Fibroblast of lung (primary cell): Measurements from ENCODE around the gene LAMA4. TPM values are rescaled to one million over a fixed set of nuclear protein-coding genes. Genes with fewer than 3 reads are reported as not detected.

Experiments
- DNase-seq, 2 donors: peaks; one replicate each; pipeline versions ENCODE4 v3.0.0 to v3.0.0-alpha.2; 2010; ENCODE audit warnings: low read depth in 2 of 2
- H2AFZ ChIP-seq: 2 replicates; pipeline ENCODE4 v1.5.1; 2012; ENCODE audit warnings: low read length, control low read depth, inconsistent platforms
- H3K27ac ChIP-seq: 2 replicates; pipeline ENCODE4 v1.5.1; 2011; ENCODE audit warnings: low read length, control low read depth; ENCODE audit not compliant: insufficient read depth
- H3K27me3 ChIP-seq: 2 replicates; pipeline ENCODE4 v1.5.1; 2011; ENCODE audit warnings: mild to moderate bottlenecking, low read length; ENCODE audit not compliant: control insufficient read depth, insufficient read depth
- H3K36me3 ChIP-seq: 2 replicates; pipeline ENCODE4 v1.5.1; 2011; ENCODE audit warnings: low read length; ENCODE audit not compliant: control insufficient read depth, insufficient read depth
- H3K4me1 ChIP-seq: 2 replicates; pipeline ENCODE4 v1.5.1; 2011; ENCODE audit warnings: low read length; ENCODE audit not compliant: control insufficient read depth, insufficient read depth; ENCODE audit errors: extremely low read depth
- H3K4me2 ChIP-seq: 2 replicates; pipeline ENCODE4 v1.5.1; 2011; ENCODE audit warnings: low read length, control low read depth; ENCODE audit not compliant: insufficient read depth; ENCODE audit errors: extremely low read depth
- H3K4me3 ChIP-seq, 4 experiments: fragments of 200-600 bp in 1 of 4; sonication (generic) in 1 of 4; replicated peaks in 1 of 4; 2 replicates each; pipeline ENCODE4 v1.5.1; 2011 to 2016; ENCODE audit warnings: low read length in 4 of 4, low read depth in 3 of 4, mild to moderate bottlenecking in 3 of 4, control low read depth in 2 of 4, inconsistent platforms in 1 of 4, mixed read lengths in 1 of 4; ENCODE audit not compliant: insufficient read depth in 1 of 4; ENCODE audit errors: control extremely low read depth in 1 of 4
- H3K79me2 ChIP-seq: 2 replicates; pipeline ENCODE4 v1.5.1; 2012; ENCODE audit warnings: mild to moderate bottlenecking, low read length, inconsistent platforms; ENCODE audit not compliant: control insufficient read depth, insufficient read depth
- H3K9ac ChIP-seq: 2 replicates; pipeline ENCODE4 v1.5.1; 2011; ENCODE audit warnings: mild to moderate bottlenecking, low read length, control low read depth; ENCODE audit not compliant: insufficient read depth
- H3K9me3 ChIP-seq: 2 replicates; pipeline ENCODE4 v1.5.1; 2012; ENCODE audit warnings: low read depth, low read length; ENCODE audit not compliant: control insufficient read depth, insufficient read depth
- H4K20me1 ChIP-seq: 2 replicates; pipeline ENCODE4 v1.5.1; 2011; ENCODE audit warnings: low read length; ENCODE audit not compliant: control insufficient read depth, insufficient read depth; ENCODE audit errors: extremely low read depth
- EZH2 ChIP-seq: IDR thresholded peaks from 2 replicates; pipeline ENCODE4 v1.5.1; 2012; ENCODE audit warnings: low read length, control low read depth, mild to moderate bottlenecking; ENCODE audit errors: missing control alignments
- polyA plus RNA-seq, 2 donors: library from polyadenylated mRNA; depleted of rRNA in 1 of 2; stranded (reverse) in 1 of 2; unstranded in 1 of 2; fragments of >200 nt; gene quantifications; 2 replicates each; pipeline ENCODE4 v1.2.1, GENCODE V29; 2011 to 2012; ENCODE audit warnings: missing spikeins in 1 of 2
- total RNA-seq: library from RNA; depleted of rRNA; stranded (reverse); fragments of >200 nt; gene quantifications from 2 replicates; pipeline ENCODE4 v1.2.1, GENCODE V29; 2014
- TF ChIP-seq, protein P1 (sequence below), 2 donors: IDR thresholded peaks in 1 of 2; conservative IDR thresholded peaks in 1 of 2; 1 replicate in 1 of 2; 2 replicates in 1 of 2; pipeline ENCODE4 v1.5.1; 2011 to 2012; ENCODE audit warnings: low read length in 2 of 2, control low read depth in 1 of 2, inconsistent platforms in 1 of 2, low read depth in 1 of 2, mild to moderate bottlenecking in 1 of 2

LAMA4 gene
- total and polyA plus RNA-seq, 2 donors (not counting 1 experiment from before 2014, with no cell fraction given), result 636 to 662 TPM

DNA sequence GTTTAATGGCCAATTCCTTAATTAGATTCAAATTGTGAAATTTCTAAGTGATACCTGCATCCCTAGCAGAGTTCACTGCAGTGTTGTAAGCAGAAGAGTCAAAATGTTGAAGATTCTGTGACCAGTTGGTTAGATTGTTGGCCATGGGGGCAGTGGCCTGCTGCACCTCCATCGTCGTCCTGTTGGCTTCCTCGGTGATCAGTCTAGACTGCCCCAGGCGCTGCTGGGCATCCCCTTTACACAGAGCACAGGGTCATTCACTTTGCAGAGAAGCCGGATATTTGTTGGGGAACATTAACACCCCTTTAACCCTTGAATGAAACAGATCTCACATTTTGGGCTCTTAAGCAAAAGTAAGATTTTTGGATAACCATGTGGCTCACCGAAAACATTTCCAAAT lies 106.3 kb downstream of the LAMA4 start:
- no peak overlapping the region for H3K9ac ChIP-seq
- TF ChIP-seq EZH2, result no peak
- TF ChIP-seq, protein P1, sequence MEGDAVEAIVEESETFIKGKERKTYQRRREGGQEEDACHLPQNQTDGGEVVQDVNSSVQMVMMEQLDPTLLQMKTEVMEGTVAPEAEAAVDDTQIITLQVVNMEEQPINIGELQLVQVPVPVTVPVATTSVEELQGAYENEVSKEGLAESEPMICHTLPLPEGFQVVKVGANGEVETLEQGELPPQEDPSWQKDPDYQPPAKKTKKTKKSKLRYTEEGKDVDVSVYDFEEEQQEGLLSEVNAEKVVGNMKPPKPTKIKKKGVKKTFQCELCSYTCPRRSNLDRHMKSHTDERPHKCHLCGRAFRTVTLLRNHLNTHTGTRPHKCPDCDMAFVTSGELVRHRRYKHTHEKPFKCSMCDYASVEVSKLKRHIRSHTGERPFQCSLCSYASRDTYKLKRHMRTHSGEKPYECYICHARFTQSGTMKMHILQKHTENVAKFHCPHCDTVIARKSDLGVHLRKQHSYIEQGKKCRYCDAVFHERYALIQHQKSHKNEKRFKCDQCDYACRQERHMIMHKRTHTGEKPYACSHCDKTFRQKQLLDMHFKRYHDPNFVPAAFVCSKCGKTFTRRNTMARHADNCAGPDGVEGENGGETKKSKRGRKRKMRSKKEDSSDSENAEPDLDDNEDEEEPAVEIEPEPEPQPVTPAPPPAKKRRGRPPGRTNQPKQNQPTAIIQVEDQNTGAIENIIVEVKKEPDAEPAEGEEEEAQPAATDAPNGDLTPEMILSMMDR (conservative IDR thresholded peaks at IDR 0.05 in 1 of 2, IDR thresholded peaks at IDR 0.05 in 1 of 2; ENCODE audit: low read depth in 1 of 2, low read length in 2 of 2), result no peak
- no peak for DNase-seq
- H3K4me3 ChIP-seq, result no peak overlapping the region
- H2AFZ ChIP-seq, result no peak overlapping the region
- no peaks in the 10 kb centered on the region for H3K27me3 ChIP-seq
- peaks cover 11% of the 10 kb centered on the region for H3K36me3 ChIP-seq
- no peaks in the 10 kb centered on the region for H3K9me3 ChIP-seq
- H4K20me1 ChIP-seq, result no peaks in the 10 kb centered on the region
- peaks cover 6% of the 10 kb centered on the region for H3K4me1 ChIP-seq
- no peaks in the 10 kb centered on the region for H3K79me2 ChIP-seq
- H3K4me2 ChIP-seq, result no peak overlapping the region
- no peak overlapping the region for H3K27ac ChIP-seq

DNA sequence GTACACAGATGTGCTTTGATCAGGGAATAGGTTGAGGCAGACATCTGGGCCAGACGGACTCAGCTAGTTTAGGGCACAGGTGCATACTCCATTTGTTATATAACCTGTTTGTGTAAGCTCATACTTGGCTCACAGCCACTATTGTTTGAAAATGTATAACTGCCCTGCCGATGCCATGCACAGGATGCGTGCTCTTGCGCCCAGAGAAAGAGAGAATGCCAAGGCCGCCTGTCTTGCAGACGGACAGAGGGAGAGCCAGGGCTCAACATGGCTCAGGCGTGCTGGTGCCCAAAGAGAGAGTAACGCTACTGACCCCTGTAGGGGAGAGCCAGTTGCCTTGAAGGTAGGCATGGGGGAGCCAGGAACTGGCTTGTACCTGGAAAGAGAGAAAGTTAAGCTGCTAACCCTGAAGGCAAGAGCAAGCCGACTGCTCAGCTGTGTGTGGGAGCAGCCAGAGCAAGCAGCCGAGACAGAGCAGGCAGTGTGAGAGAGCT lies 109.2 kb downstream of the LAMA4 start:
- Histone ChIP-seq H3K27ac (no peak overlapping the region), H3K4me2 (no peak overlapping the region), H4K20me1 (no peaks in the 10 kb centered on the region), H3K9ac (no peak overlapping the region), H3K27me3 (no peaks in the 10 kb centered on the region), H3K4me3 (no peak overlapping the region), H3K9me3 (no peaks in the 10 kb centered on the region), H3K4me1 (no peaks in the 10 kb centered on the region), H3K79me2 (no peaks in the 10 kb centered on the region), H2AFZ (no peak overlapping the region), H3K36me3 (peaks cover 17% of the 10 kb centered on the region)
- TF ChIP-seq, protein P1 (conservative IDR thresholded peaks at IDR 0.05 in 1 of 2, IDR thresholded peaks at IDR 0.05 in 1 of 2; ENCODE audit: low read depth in 1 of 2, low read length in 2 of 2), result no peak
- TF ChIP-seq EZH2, result no peak
- no peak for DNase-seq

DNA sequence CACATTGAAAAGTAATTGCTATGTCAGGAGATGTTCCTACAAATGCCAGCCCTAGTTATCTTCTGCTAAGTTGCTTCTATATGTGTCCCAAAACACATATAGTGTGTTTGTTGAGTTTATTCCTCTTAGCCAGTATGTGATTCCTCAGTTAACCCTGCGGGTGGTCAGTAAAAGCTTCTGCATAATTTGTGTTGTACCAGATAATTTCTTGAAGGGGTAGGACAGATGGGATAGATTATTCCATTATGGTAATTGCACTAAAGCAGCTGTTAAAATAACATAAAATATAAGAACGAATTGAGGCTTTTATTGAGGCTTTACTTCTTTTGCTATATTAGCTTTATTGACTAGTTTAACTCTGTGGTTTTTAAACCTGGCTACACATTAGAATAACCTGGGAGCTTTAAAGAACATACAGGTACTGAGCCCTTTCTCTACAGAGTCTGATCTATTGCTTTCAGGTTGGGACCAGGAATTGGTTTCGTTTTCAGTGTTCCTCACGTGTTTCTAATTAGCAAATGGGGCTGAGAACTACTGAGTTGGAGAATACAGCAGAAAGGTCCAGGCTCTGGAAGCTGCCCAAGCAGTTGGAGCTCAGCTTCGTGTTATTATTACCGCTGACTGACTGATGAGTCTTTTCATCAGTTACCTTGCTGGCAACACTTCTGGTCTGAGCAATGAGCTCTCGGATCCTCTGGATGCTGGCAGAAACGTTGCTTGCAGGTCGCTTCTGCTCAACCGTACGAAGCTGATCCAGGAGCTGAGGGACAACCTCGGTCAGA lies 110.0 kb downstream of the LAMA4 start:
- no peaks in the 10 kb centered on the region for H3K79me2 ChIP-seq
- no peak overlapping the region for H3K4me2 ChIP-seq
- H3K4me1 ChIP-seq, result no peaks in the 10 kb centered on the region
- no peaks in the 10 kb centered on the region for H3K27me3 ChIP-seq
- H2AFZ ChIP-seq, result no peak overlapping the region
- no peak overlapping the region for H3K4me3 ChIP-seq
- TF ChIP-seq, protein P1 (conservative IDR thresholded peaks at IDR 0.05 in 1 of 2, IDR thresholded peaks at IDR 0.05 in 1 of 2; ENCODE audit: low read depth in 1 of 2, low read length in 2 of 2), result no peak
- TF ChIP-seq EZH2, result no peak
- no peak for DNase-seq
- no peak overlapping the region for H3K27ac ChIP-seq
- peaks cover 20% of the 10 kb centered on the region for H3K36me3 ChIP-seq
- H3K9ac ChIP-seq, result no peak overlapping the region
- H3K9me3 ChIP-seq, result no peaks in the 10 kb centered on the region
- H4K20me1 ChIP-seq, result no peaks in the 10 kb centered on the region
